HUES48 (cell line): ENCODE results near the gene TBC1D1.
"Not testable (repeated sequence)": the region's sequence is repeated elsewhere in the genome, so short reads cannot be mapped to it uniquely, and the experiment has no call there.

Experiments
- H3K27ac ChIP-seq: one replicate; pipeline ENCODE4 v1.7.0; 2013; ENCODE audit warnings: low read depth, low read length, inconsistent platforms
- H3K27me3 ChIP-seq: 2 replicates; pipeline ENCODE4 v1.6.1; 2013; ENCODE audit warnings: mild to moderate bottlenecking, low read length; ENCODE audit not compliant: control insufficient read depth, insufficient read depth
- H3K36me3 ChIP-seq: 2 replicates; pipeline ENCODE4 v1.6.1; 2013; ENCODE audit warnings: low read length; ENCODE audit not compliant: control insufficient read depth, insufficient read depth
- H3K4me1 ChIP-seq: 2 replicates; pipeline ENCODE4 v1.6.1; 2013; ENCODE audit warnings: mild to moderate bottlenecking, low read length; ENCODE audit not compliant: control insufficient read depth, insufficient read depth
- H3K4me3 ChIP-seq: 2 replicates; pipeline ENCODE4 v1.5.1; 2013; ENCODE audit warnings: mild to moderate bottlenecking, low read depth, low read length
- H3K9ac ChIP-seq: 2 replicates; pipeline ENCODE4 v1.6.1; 2013; ENCODE audit warnings: mild to moderate bottlenecking, low read depth, low read length, moderate library complexity
- H3K9me3 ChIP-seq: 2 replicates; pipeline ENCODE4 v1.6.1; 2013; ENCODE audit warnings: low read length; ENCODE audit not compliant: control insufficient read depth, insufficient read depth

Gene TBC1D1

GRCh38 chr4:38017609-38018008, 126.7 kb downstream of the TBC1D1 start:
- no peak overlapping the region for H3K27ac ChIP-seq
- peaks cover 55% of the 10 kb centered on the region for H3K36me3 ChIP-seq
- H3K4me1 ChIP-seq = no peaks in the 10 kb centered on the region
- no peaks in the 10 kb centered on the region for H3K9me3 ChIP-seq
- H3K9ac ChIP-seq = no peak overlapping the region
- H3K27me3 ChIP-seq = no peaks in the 10 kb centered on the region
- no peak overlapping the region for H3K4me3 ChIP-seq

- H3K36me3 ChIP-seq = peaks cover 65% of the 10 kb centered on the region
- H3K9me3 ChIP-seq = no peaks in the 10 kb centered on the region
- H3K4me3 ChIP-seq = no peak overlapping the region
- no peaks in the 10 kb centered on the region for H3K27me3 ChIP-seq
- H3K9ac ChIP-seq = no peak overlapping the region
- no peak overlapping the region for H3K27ac ChIP-seq
- H3K4me1 ChIP-seq = no peaks in the 10 kb centered on the region
These were observed 129.5 kb downstream of the TBC1D1 start for GRCh38 chr4:38020386-38020785.

GRCh38 chr4:38020961-38021360, 130.1 kb downstream of the TBC1D1 start:
- not testable (repeated sequence) for H3K9me3 ChIP-seq, H3K9ac ChIP-seq, H3K4me1 ChIP-seq, H3K27me3 ChIP-seq, H3K4me3 ChIP-seq, H3K27ac ChIP-seq
- peaks cover 68% of the 10 kb centered on the region for H3K36me3 ChIP-seq

- Histone ChIP-seq H3K9ac (no peak overlapping the region), H3K27me3 (no peaks in the 10 kb centered on the region), H3K36me3 (peaks cover 64% of the 10 kb centered on the region), H3K9me3 (no peaks in the 10 kb centered on the region), H3K27ac (no peak overlapping the region), H3K4me3 (no peak overlapping the region), H3K4me1 (no peaks in the 10 kb centered on the region)
These were observed 130.9 kb downstream of the TBC1D1 start for GRCh38 chr4:38021751-38022150.

GRCh38 chr4:38023347-38024205, 132.7 kb downstream of the TBC1D1 start:
- H3K9ac ChIP-seq = no peak overlapping the region
- no peaks in the 10 kb centered on the region for H3K27me3 ChIP-seq
- H3K27ac ChIP-seq = no peak overlapping the region
- H3K4me1 ChIP-seq = no peaks in the 10 kb centered on the region
- H3K4me3 ChIP-seq = no peak overlapping the region
- H3K36me3 ChIP-seq = peaks cover 60% of the 10 kb centered on the region
- no peaks in the 10 kb centered on the region for H3K9me3 ChIP-seq

GRCh38 chr4:38024206-38024509, 133.3 kb downstream of the TBC1D1 start:
- no peaks in the 10 kb centered on the region for H3K4me1 ChIP-seq
- H3K27ac ChIP-seq = no peak overlapping the region
- H3K9me3 ChIP-seq = no peaks in the 10 kb centered on the region
- no peak overlapping the region for H3K9ac ChIP-seq
- peaks cover 62% of the 10 kb centered on the region for H3K36me3 ChIP-seq
- H3K27me3 ChIP-seq = no peaks in the 10 kb centered on the region
- H3K4me3 ChIP-seq = no peak overlapping the region

GRCh38 chr4:38025665-38026064, 134.8 kb downstream of the TBC1D1 start:
- H3K4me1 ChIP-seq = no peaks in the 10 kb centered on the region
- H3K36me3 ChIP-seq = peaks cover 71% of the 10 kb centered on the region

GRCh38 chr4:38026158-38026740, 135.4 kb downstream of the TBC1D1 start:
- Histone ChIP-seq H3K36me3 (peaks cover 72% of the 10 kb centered on the region), H3K4me3 (no peak overlapping the region), H3K9me3 (no peaks in the 10 kb centered on the region), H3K4me1 (no peaks in the 10 kb centered on the region), H3K27ac (no peak overlapping the region), H3K9ac (no peak overlapping the region), H3K27me3 (no peaks in the 10 kb centered on the region)

More at GRCh38 chr4:38025665-38026064, 134.8 kb downstream of the TBC1D1 start:
- Histone ChIP-seq H3K27me3 (no peaks in the 10 kb centered on the region), H3K27ac (no peak overlapping the region), H3K9ac (no peak overlapping the region), H3K9me3 (no peaks in the 10 kb centered on the region), H3K4me3 (no peak overlapping the region)

- Histone ChIP-seq H3K9ac (no peak overlapping the region), H3K4me3 (no peak overlapping the region), H3K27ac (no peak overlapping the region), H3K9me3 (no peaks in the 10 kb centered on the region), H3K36me3 (peaks cover 50% of the 10 kb centered on the region), H3K4me1 (no peaks in the 10 kb centered on the region), H3K27me3 (no peaks in the 10 kb centered on the region)
These were observed 139.1 kb downstream of the TBC1D1 start for GRCh38 chr4:38030023-38030422.

GRCh38 chr4:38034986-38035882, 144.3 kb downstream of the TBC1D1 start:
- Histone ChIP-seq H3K36me3 (peaks cover 46% of the 10 kb centered on the region), H3K4me3 (no peak overlapping the region), H3K27ac (no peak overlapping the region), H3K9ac (no peak overlapping the region), H3K27me3 (no peaks in the 10 kb centered on the region), H3K9me3 (no peaks in the 10 kb centered on the region), H3K4me1 (no peaks in the 10 kb centered on the region)

GRCh38 chr4:38036548-38036947, 145.7 kb downstream of the TBC1D1 start:
- no peak overlapping the region for H3K9ac ChIP-seq
- H3K27ac ChIP-seq = no peak overlapping the region
- no peaks in the 10 kb centered on the region for H3K27me3 ChIP-seq
- no peak overlapping the region for H3K4me3 ChIP-seq
- peaks cover 41% of the 10 kb centered on the region for H3K36me3 ChIP-seq
- no peaks in the 10 kb centered on the region for H3K4me1 ChIP-seq
- no peaks in the 10 kb centered on the region for H3K9me3 ChIP-seq
